Measurements from ENCODE around the gene ARHGAP26.

ARHGAP26 gene

DNA sequence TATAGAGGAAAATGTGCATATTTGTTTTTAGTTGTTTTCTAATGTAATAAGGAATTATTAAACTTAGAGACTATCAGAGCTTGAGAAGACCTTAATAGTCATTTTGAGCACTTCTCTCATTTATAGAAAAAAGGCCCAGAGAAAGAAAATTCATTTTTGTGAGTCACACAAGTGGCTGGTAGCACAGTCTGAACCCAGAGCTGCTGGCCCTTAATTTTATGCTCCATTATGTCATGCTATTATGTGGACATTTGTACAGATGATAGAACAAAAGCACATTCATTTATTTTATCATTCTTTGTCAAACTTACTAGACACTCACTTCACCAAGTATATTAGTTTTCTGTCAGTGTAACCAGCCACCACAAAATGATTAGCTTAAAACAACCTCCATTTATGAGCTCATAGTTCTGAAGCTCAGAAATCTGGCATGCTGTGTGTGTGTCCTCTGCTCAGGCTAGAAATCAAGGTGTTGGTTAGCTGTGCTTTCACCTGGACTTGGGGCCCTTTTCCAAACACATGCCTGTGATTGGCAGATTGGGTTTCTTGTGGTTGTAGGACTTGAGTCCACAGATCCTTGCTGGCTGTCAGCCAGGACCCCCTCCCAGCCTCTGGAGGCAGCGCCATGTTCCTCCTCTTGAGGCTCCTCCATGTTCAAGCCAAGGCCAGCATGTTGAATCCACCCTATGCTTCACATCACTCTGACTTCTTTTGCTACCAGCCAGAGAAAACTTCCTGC, 188.9 kb downstream of the ARHGAP26 start:
- no peak overlapping the region for H3K4me2 ChIP-seq (ENCODE audit: low read length)
- H3K4me3 ChIP-seq (ENCODE audit: low read length) = no peak overlapping the region
- no peak for TF ChIP-seq EZH2phosphoT487 (IDR thresholded peaks at IDR 0.05; ENCODE audit: borderline replicate concordance, low read length)
- TF ChIP-seq, protein P1, sequence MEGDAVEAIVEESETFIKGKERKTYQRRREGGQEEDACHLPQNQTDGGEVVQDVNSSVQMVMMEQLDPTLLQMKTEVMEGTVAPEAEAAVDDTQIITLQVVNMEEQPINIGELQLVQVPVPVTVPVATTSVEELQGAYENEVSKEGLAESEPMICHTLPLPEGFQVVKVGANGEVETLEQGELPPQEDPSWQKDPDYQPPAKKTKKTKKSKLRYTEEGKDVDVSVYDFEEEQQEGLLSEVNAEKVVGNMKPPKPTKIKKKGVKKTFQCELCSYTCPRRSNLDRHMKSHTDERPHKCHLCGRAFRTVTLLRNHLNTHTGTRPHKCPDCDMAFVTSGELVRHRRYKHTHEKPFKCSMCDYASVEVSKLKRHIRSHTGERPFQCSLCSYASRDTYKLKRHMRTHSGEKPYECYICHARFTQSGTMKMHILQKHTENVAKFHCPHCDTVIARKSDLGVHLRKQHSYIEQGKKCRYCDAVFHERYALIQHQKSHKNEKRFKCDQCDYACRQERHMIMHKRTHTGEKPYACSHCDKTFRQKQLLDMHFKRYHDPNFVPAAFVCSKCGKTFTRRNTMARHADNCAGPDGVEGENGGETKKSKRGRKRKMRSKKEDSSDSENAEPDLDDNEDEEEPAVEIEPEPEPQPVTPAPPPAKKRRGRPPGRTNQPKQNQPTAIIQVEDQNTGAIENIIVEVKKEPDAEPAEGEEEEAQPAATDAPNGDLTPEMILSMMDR (IDR thresholded peaks at IDR 0.05; ENCODE audit: low read depth, low read length, poor library complexity, severe bottlenecking) = no peak
- H3K27ac ChIP-seq (ENCODE audit: low read depth, low read length) = no peak overlapping the region
- no peaks in the 10 kb centered on the region for H3K79me2 ChIP-seq (ENCODE audit: control insufficient read depth, low read length)
- H3K4me1 ChIP-seq (ENCODE audit: control insufficient read depth, low read length) = no peaks in the 10 kb centered on the region
- H3K36me3 ChIP-seq (ENCODE audit: control insufficient read depth, low read length) = no peaks in the 10 kb centered on the region
- no peaks in the 10 kb centered on the region for H3K9me2 ChIP-seq (replicated peaks; ENCODE audit: control insufficient read depth, low read length)
- no peaks in the 10 kb centered on the region for H4K20me1 ChIP-seq (ENCODE audit: control insufficient read depth, insufficient read depth, low read depth, low read length)
- H3F3A ChIP-seq (ENCODE audit: control insufficient read depth, insufficient read depth) = no peaks in the 10 kb centered on the region
- H3K9me3 ChIP-seq (ENCODE audit: control insufficient read depth, insufficient read depth, low read length) = no peaks in the 10 kb centered on the region
- no peaks in the 10 kb centered on the region for H3K27me3 ChIP-seq (ENCODE audit: control insufficient read depth, low read length)

DNA sequence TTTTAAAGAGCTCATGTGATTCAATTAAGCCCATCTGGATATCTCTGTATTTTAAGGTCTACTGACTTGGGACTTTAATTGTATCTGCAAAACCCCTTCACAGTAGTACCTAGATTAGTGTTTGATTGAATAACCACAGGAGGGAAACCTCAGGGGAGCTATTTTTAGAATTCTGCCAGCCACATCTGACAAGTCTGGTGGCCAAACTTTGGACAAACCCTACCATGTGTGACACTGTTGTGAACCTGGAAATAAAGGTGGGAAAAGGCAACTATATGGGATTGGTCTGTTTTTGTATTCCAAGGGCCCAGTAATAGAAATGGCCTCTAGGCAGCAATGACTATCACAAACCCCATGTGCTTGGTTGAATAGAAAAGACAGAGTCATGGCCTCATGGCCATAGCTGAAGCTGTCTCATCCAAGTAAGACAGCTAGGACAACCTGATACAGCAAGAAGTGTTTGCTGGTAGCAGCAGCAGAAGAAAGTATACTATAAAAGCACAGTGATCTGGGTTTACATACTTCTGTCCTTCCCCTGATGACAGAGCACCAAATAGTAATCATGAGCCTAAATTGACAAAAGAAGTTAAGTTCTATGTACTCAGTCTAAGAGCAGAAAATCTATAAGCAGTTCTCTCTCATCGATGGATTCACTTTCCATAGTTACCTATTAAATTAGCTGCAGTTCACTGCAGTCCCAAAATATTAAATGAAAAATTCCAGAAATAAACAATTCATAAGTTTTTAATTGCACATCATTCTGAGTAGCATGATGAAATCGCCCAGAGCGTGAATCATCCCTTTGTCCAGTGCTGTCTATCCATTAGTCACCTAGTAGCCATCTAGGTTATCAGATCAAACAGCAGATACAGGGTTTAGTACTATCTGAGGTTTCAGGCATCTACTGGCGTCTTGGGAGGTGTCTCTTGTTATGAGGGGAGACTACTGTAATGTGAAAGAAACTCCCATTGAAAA, 189.8 kb downstream of the ARHGAP26 start:
- Histone ChIP-seq H3K9me3 (ENCODE audit: control insufficient read depth, insufficient read depth, low read length) (no peaks in the 10 kb centered on the region), H3K4me3 (ENCODE audit: low read length) (no peak overlapping the region), H3K4me1 (ENCODE audit: control insufficient read depth, low read length) (no peaks in the 10 kb centered on the region), H3K36me3 (ENCODE audit: control insufficient read depth, low read length) (no peaks in the 10 kb centered on the region), H4K20me1 (ENCODE audit: control insufficient read depth, insufficient read depth, low read depth, low read length) (no peaks in the 10 kb centered on the region), H3K4me2 (ENCODE audit: low read length) (no peak overlapping the region), H3K79me2 (ENCODE audit: control insufficient read depth, low read length) (no peaks in the 10 kb centered on the region), H3K27me3 (ENCODE audit: control insufficient read depth, low read length) (no peaks in the 10 kb centered on the region), H3F3A (ENCODE audit: control insufficient read depth, insufficient read depth) (no peaks in the 10 kb centered on the region), H3K9me2 (replicated peaks; ENCODE audit: control insufficient read depth, low read length) (no peaks in the 10 kb centered on the region), H3K27ac (ENCODE audit: low read depth, low read length) (no peak overlapping the region)
- TF ChIP-seq, protein P1 (IDR thresholded peaks at IDR 0.05; ENCODE audit: low read depth, low read length, poor library complexity, severe bottlenecking) = no peak
- no peak for TF ChIP-seq EZH2phosphoT487 (IDR thresholded peaks at IDR 0.05; ENCODE audit: borderline replicate concordance, low read length)

DNA sequence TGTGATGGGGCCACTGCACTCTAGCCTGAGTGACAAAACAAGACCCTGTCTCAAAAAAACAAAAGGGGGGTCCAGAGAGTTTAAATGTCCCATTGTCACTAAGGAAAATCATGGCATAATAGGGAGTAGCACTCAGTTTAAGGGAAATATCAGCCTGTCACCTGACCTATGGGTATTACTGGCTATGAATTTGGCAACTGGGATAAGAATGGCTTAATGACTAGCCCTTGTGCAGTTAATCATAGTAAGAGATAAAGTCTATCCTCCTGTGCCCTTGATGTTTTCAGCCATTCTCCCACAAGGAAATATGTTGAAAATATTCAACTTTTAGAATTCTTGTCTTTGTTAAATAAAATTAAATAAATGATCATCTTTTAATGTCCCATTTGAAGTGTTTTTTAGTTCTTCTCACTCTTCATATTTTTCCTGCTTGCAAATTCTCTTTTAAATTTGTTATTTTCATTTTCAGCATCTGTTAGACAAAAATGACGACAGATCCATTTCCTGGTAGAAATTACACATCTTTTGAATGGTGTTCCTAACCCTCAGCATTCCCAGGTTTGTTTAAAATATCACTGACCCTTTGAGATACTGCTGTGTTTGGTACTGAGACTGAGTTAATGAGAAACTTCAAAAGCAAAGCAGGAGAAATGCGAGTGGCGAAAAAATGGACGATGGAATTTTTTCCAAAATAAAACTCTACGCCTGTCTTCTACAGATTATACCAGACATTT, 191.4 kb downstream of the ARHGAP26 start:
- Histone ChIP-seq H3K9me3 (ENCODE audit: control insufficient read depth, insufficient read depth, low read length) (no peaks in the 10 kb centered on the region), H3K27ac (ENCODE audit: low read depth, low read length) (no peak overlapping the region), H3K4me3 (ENCODE audit: low read length) (no peak overlapping the region), H3K27me3 (ENCODE audit: control insufficient read depth, low read length) (no peaks in the 10 kb centered on the region), H4K20me1 (ENCODE audit: control insufficient read depth, insufficient read depth, low read depth, low read length) (no peaks in the 10 kb centered on the region), H3K4me1 (ENCODE audit: control insufficient read depth, low read length) (no peaks in the 10 kb centered on the region), H3K36me3 (ENCODE audit: control insufficient read depth, low read length) (no peaks in the 10 kb centered on the region), H3K79me2 (ENCODE audit: control insufficient read depth, low read length) (no peaks in the 10 kb centered on the region), H3F3A (ENCODE audit: control insufficient read depth, insufficient read depth) (no peaks in the 10 kb centered on the region), H3K4me2 (ENCODE audit: low read length) (no peak overlapping the region), H3K9me2 (replicated peaks; ENCODE audit: control insufficient read depth, low read length) (no peaks in the 10 kb centered on the region)
- TF ChIP-seq, protein P1 (IDR thresholded peaks at IDR 0.05; ENCODE audit: low read depth, low read length, poor library complexity, severe bottlenecking) = no peak
- TF ChIP-seq EZH2phosphoT487 (IDR thresholded peaks at IDR 0.05; ENCODE audit: borderline replicate concordance, low read length) = no peak

All from DOHH2 (cell line).